Measurements from ENCODE around the gene MGRN1. TPM values are rescaled to one million over a fixed set of nuclear protein-coding genes. Genes with fewer than 3 reads are reported as not detected.
A peak's percentile ranks its signal among the peaks of the same experiment; 100 is the strongest.

Gene MGRN1
- total RNA-seq, 1 experiment from 2014 or later = 22.7 TPM

- H4K20me1 ChIP-seq (ENCODE audit: low read length) = peaks cover 13% of the 10 kb centered on the region
- TF ChIP-seq CTCF (conservative IDR thresholded peaks at IDR 0.05; ENCODE audit: low read depth, low read length) (no peak), EZH2 (IDR thresholded peaks at IDR 0.05; ENCODE audit: low read length, unreplicated experiment) (no peak), EZH2phosphoT487 (IDR thresholded peaks at IDR 0.05; ENCODE audit: borderline replicate concordance, low read length) (no peak)
- POLR2A ChIA-PET (ENCODE audit: unreplicated experiment) = no interaction called here
These were observed 13.1 kb upstream of the MGRN1 start for GRCh38 chr16:4611337-4612021.

GRCh38 chr16:4612474-4612931 is 12.1 kb upstream of the MGRN1 start:
- BruUV-seq (replicated peaks) = no TSS peak
- Histone ChIP-seq H3K36me3 (ENCODE audit: low read depth, low read length) (no peaks in the 10 kb centered on the region), H3K9me3 (ENCODE audit: low read length) (no peaks in the 10 kb centered on the region), H3F3A (ENCODE audit: low read length, unreplicated experiment) (no peaks in the 10 kb centered on the region), H3K4me2 (ENCODE audit: low read length) (peak overlapping the region; percentile 97), H3K4me3 (ENCODE audit: low read length) (peak overlapping the region; percentile 87; the same call in 1 of the 2 replicates), H2AFZ (ENCODE audit: low read length) (no peak overlapping the region), H4K20me1 (ENCODE audit: low read length) (peaks cover 13% of the 10 kb centered on the region), H3K4me1 (ENCODE audit: insufficient read depth, low read length) (peaks cover 14% of the 10 kb centered on the region), H3K9me2 (replicated peaks; ENCODE audit: low read length) (no peaks in the 10 kb centered on the region), H3K79me2 (ENCODE audit: low read length) (peaks cover 43% of the 10 kb centered on the region), H3K27ac (ENCODE audit: low read length) (no peak overlapping the region), H3K27me3 (ENCODE audit: low read length) (no peaks in the 10 kb centered on the region), H3K9ac (ENCODE audit: low read length) (peak overlapping the region; percentile 84; the same call in 1 of the 2 replicates)
- ATAC-seq (no peak), DNase-seq (no peak)
- TF ChIP-seq EZH2phosphoT487 (IDR thresholded peaks at IDR 0.05; ENCODE audit: borderline replicate concordance, low read length) (no peak), CTCF (conservative IDR thresholded peaks at IDR 0.05; ENCODE audit: low read depth, low read length) (no peak), EZH2 (IDR thresholded peaks at IDR 0.05; ENCODE audit: low read length, unreplicated experiment) (no peak)
- CTCF ChIA-PET = no interaction called here
- intact Hi-C loops (cut with micrococcal nuclease) = no loop called here
- POLR2A ChIA-PET (ENCODE audit: unreplicated experiment) = no interaction called here

More at GRCh38 chr16:4611337-4612021, 13.1 kb upstream of the MGRN1 start:
- no peaks in the 10 kb centered on the region; the same call in 1 of the 2 replicates for H3K36me3 ChIP-seq (ENCODE audit: low read depth, low read length)
- H3K4me2 ChIP-seq (ENCODE audit: low read length) = no peak overlapping the region
- H2AFZ ChIP-seq (ENCODE audit: low read length) = no peak overlapping the region
- no peaks in the 10 kb centered on the region for H3F3A ChIP-seq (ENCODE audit: low read length, unreplicated experiment)
- no peaks in the 10 kb centered on the region for H3K9me2 ChIP-seq (replicated peaks; ENCODE audit: low read length)
- H3K4me3 ChIP-seq (ENCODE audit: low read length) = no peak overlapping the region
- H3K27me3 ChIP-seq (ENCODE audit: low read length) = no peaks in the 10 kb centered on the region
- BruUV-seq (replicated peaks) = no TSS peak
- H3K9ac ChIP-seq (ENCODE audit: low read length) = no peak overlapping the region
- no peaks in the 10 kb centered on the region for H3K9me3 ChIP-seq (ENCODE audit: low read length)
- no peak overlapping the region for H3K27ac ChIP-seq (ENCODE audit: low read length)
- H3K4me1 ChIP-seq (ENCODE audit: insufficient read depth, low read length) = peaks cover 17% of the 10 kb centered on the region
- ATAC-seq (no peak), DNase-seq (no peak)
- CTCF ChIA-PET = no interaction called here
- intact Hi-C loops (cut with micrococcal nuclease) = no loop called here
- H3K79me2 ChIP-seq (ENCODE audit: low read length) = peaks cover 43% of the 10 kb centered on the region

GRCh38 chr16:4612977-4613635 is 11.5 kb upstream of the MGRN1 start:
- Histone ChIP-seq H3K4me3 (ENCODE audit: low read length) (peak overlapping the region; percentile 87), H3K9ac (ENCODE audit: low read length) (peak overlapping the region; percentile 84), H3K36me3 (ENCODE audit: low read depth, low read length) (no peaks in the 10 kb centered on the region), H3K9me2 (replicated peaks; ENCODE audit: low read length) (no peaks in the 10 kb centered on the region), H3K4me2 (ENCODE audit: low read length) (peak overlapping the region; percentile 97), H3K27ac (ENCODE audit: low read length) (peak overlapping the region; percentile 53), H3K4me1 (ENCODE audit: insufficient read depth, low read length) (peaks cover 14% of the 10 kb centered on the region), H3K9me3 (ENCODE audit: low read length) (no peaks in the 10 kb centered on the region), H3K79me2 (ENCODE audit: low read length) (peaks cover 43% of the 10 kb centered on the region), H3K27me3 (ENCODE audit: low read length) (no peaks in the 10 kb centered on the region), H3F3A (ENCODE audit: low read length, unreplicated experiment) (no peaks in the 10 kb centered on the region), H2AFZ (ENCODE audit: low read length) (no peak overlapping the region), H4K20me1 (ENCODE audit: low read length) (peaks cover 13% of the 10 kb centered on the region)
- ATAC-seq (no peak), DNase-seq (peak; percentile 67)
- intact Hi-C loops (cut with micrococcal nuclease) = no loop called here
- ChIA-PET CTCF (no interaction called here), POLR2A (ENCODE audit: unreplicated experiment) (no interaction called here)
- TF ChIP-seq EZH2phosphoT487 (IDR thresholded peaks at IDR 0.05; ENCODE audit: borderline replicate concordance, low read length) (no peak), EZH2 (IDR thresholded peaks at IDR 0.05; ENCODE audit: low read length, unreplicated experiment) (no peak), CTCF (conservative IDR thresholded peaks at IDR 0.05; ENCODE audit: low read depth, low read length) (no peak)
- TSS peak; percentile 32 for BruUV-seq (replicated peaks)
